ENCODE data around the gene UFSP1. TPM values are rescaled to one million over a fixed set of nuclear protein-coding genes. Genes with fewer than 3 reads are reported as not detected.

UFSP1 gene
- total and polyA plus RNA-seq, 2 donors from 2014 or later: 3.4 to 3.8 TPM

DNA sequence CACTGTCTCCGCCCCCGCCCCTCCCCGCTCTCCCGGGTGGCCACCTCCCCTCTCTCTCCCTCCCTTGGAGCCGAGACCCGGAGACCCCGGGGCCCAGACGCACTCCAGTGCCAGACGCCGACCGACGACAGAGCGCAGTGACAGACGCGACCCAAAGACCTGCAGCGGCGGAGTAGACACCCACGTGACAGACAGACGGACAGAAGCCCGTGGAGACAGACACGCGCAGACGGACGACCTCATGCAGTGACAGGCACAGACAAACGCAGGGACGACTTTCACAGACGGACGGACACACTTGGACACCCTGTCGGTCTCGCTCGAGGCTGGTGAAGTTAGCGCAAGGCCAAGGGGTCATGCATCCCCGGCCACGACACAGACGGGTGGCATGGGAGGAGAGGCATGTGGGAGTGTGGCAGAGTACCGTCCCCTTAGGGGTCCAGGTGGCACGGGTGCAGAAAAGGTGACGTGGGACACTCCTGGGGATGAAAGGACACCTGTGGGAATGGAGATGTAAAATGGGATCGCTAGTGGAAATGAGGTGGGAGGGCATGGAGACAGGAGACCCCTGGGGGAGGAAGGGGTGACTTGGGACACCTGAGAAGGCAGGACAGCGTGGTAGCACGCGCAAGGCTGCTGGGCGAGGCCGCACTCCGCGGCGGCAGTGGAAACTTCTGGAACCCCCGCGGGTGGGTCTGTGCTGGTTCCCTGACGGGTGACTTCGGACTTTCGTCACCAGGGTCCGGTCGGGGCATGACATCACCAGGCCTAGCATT is 6.6 kb upstream of the UFSP1 start:
- Histone ChIP-seq H3K36me3 (ENCODE audit: control insufficient read depth in 2 of 3, insufficient read depth in 3 of 3, low read length in 3 of 3) (no peaks in the 10 kb centered on the region), H3K9ac (ENCODE audit: low read length in 3 of 3) (peak overlapping the region in 1 of 3 donors; percentile 40), H3K27ac (ENCODE audit: low read depth in 2 of 2, low read length in 2 of 2) (peak overlapping the region in 1 of 2 donors; percentile 11), H3K9me3 (ENCODE audit: control insufficient read depth in 2 of 3, insufficient read depth in 1 of 3, low read length in 3 of 3) (no peaks in the 10 kb centered on the region), H3K4me3 (ENCODE audit: low read length in 3 of 3) (peak overlapping the region in 2 of 3 donors; percentile 37 to 47), H3K27me3 (ENCODE audit: control insufficient read depth, insufficient read depth, low read length) (peaks cover 5% of the 10 kb centered on the region), H3K4me1 (ENCODE audit: control insufficient read depth in 2 of 3, insufficient read depth in 2 of 3, low read depth in 1 of 3, low read length in 3 of 3) (peaks cover 0 to 6% (median 0%) of the 10 kb centered on the region in 3 donors)
- DNase-seq: peak; percentile 66 to 88 (median 75)
- TF ChIP-seq, protein P1, sequence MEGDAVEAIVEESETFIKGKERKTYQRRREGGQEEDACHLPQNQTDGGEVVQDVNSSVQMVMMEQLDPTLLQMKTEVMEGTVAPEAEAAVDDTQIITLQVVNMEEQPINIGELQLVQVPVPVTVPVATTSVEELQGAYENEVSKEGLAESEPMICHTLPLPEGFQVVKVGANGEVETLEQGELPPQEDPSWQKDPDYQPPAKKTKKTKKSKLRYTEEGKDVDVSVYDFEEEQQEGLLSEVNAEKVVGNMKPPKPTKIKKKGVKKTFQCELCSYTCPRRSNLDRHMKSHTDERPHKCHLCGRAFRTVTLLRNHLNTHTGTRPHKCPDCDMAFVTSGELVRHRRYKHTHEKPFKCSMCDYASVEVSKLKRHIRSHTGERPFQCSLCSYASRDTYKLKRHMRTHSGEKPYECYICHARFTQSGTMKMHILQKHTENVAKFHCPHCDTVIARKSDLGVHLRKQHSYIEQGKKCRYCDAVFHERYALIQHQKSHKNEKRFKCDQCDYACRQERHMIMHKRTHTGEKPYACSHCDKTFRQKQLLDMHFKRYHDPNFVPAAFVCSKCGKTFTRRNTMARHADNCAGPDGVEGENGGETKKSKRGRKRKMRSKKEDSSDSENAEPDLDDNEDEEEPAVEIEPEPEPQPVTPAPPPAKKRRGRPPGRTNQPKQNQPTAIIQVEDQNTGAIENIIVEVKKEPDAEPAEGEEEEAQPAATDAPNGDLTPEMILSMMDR (IDR thresholded peaks at IDR 0.05; ENCODE audit: borderline replicate concordance, extremely low read depth, insufficient read depth): no peak
- no peak for FAIRE-seq
- intact Hi-C loops (cut with DNase I): loop anchor here (5.0 kb wide), 1 partner anchor 156 kb away; no protein-coding TSS in a partner anchor

DNA sequence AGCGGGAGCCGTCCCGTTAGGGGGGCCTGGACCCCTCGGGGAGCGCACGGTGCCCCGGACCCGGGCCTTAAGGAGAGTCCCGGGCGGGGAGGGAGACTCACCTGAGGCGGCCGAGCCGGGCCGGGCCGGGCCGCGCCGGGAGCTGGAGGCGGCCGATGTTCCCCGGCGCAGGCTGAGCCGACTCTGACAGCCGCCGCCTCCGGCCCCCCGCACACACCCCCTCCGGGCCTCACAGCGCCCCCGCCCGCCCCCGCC is 6.1 kb upstream of the UFSP1 start, which contains the start of gene ACHE:
Gene ACHE, minus strand, starts transcription at position 188 of the 255 bp plus-strand sequence. CDS start 1,656 bp downstream, outside the sequence.
- peak within 1 kb of the TSS in 2 of 3 donors; percentile 37 to 47 for H3K4me3 ChIP-seq (ENCODE audit: low read length in 3 of 3)
- H3K27ac ChIP-seq (ENCODE audit: low read depth in 2 of 2, low read length in 2 of 2): peak within 1 kb of the TSS in 1 of 2 donors; percentile 11
- FAIRE-seq (no peak), DNase-seq (no peak)
- H3K9me3 ChIP-seq (ENCODE audit: control insufficient read depth in 2 of 3, insufficient read depth in 1 of 3, low read length in 3 of 3): no peaks in the 10 kb centered on the region
- intact Hi-C loops (cut with DNase I): loop anchor here (5.0 kb wide), 1 partner anchor 157 kb away; no protein-coding TSS in a partner anchor
- no peaks in the 10 kb centered on the region for H3K36me3 ChIP-seq (ENCODE audit: control insufficient read depth in 2 of 3, insufficient read depth in 3 of 3, low read length in 3 of 3)
- peaks cover 0 to 6% (median 0%) of the 10 kb centered on the region in 3 donors for H3K4me1 ChIP-seq (ENCODE audit: control insufficient read depth in 2 of 3, insufficient read depth in 2 of 3, low read depth in 1 of 3, low read length in 3 of 3)
- peaks cover 5% of the 10 kb centered on the region for H3K27me3 ChIP-seq (ENCODE audit: control insufficient read depth, insufficient read depth, low read length)
- TF ChIP-seq, protein P1 (IDR thresholded peaks at IDR 0.05; ENCODE audit: borderline replicate concordance, extremely low read depth, insufficient read depth): no peak
- peak within 1 kb of the TSS in 1 of 3 donors; percentile 40 for H3K9ac ChIP-seq (ENCODE audit: low read length in 3 of 3)

DNA sequence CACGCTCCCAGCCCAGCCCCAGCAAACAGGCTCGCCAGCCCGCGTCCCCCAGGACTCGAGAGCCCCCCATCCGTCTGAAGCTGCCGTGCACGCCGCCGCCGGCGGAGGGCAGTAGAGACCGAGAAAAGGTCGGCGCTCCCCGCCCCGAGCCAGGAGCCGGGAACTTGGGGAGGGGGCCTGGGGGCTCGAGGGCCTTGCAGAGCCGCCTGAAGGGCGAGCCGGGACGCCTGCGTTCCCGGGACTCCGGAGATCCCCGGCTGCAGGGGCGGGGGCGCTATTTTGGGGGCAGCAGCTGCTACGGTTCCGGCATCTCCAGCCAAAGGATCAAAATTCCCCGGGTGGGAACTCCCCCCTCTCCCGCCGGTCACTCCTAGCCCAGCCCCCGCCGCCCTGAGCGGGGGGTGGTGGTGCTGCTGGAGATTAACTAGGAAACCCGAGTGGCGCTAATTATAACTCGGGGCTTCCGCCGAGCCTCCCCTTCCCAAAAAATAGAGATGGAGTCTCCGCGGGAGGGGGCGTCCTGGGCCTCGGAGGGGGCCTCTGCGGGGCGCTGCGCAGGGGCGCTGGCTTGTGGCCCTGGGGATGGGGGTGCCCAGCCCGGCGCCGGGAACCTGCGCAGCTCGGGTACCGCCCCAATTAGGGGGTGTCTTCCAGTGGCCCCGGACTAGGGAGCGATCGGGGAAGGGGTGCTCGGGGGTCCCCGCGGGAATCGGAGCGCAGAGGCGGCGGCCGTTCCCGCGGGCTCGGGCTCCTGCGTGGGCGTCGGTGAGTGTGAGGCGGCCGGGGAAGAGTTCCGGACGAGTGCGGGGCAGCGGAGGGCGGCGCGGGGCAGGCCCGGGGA is 5.6 kb upstream of the UFSP1 start:
- H3K27me3 ChIP-seq (ENCODE audit: control insufficient read depth, insufficient read depth, low read length): peaks cover 5% of the 10 kb centered on the region
- H3K9ac ChIP-seq (ENCODE audit: low read length in 3 of 3): no peak overlapping the region
- no peaks in the 10 kb centered on the region for H3K36me3 ChIP-seq (ENCODE audit: control insufficient read depth in 2 of 3, insufficient read depth in 3 of 3, low read length in 3 of 3)
- intact Hi-C loops (cut with DNase I): loop anchor here (5.0 kb wide), 1 partner anchor 157 kb away; no protein-coding TSS in a partner anchor
- TF ChIP-seq, protein P1 (IDR thresholded peaks at IDR 0.05; ENCODE audit: borderline replicate concordance, extremely low read depth, insufficient read depth): peak; percentile 81
- no peaks in the 10 kb centered on the region for H3K9me3 ChIP-seq (ENCODE audit: control insufficient read depth in 2 of 3, insufficient read depth in 1 of 3, low read length in 3 of 3)
- peak overlapping the region in 1 of 3 donors; percentile 35 for H3K4me3 ChIP-seq (ENCODE audit: low read length in 3 of 3)
- DNase-seq (peak; percentile 80 to 89 (median 86)), FAIRE-seq (no peak)
- peaks cover 0 to 8% (median 0%) of the 10 kb centered on the region in 3 donors for H3K4me1 ChIP-seq (ENCODE audit: control insufficient read depth in 2 of 3, insufficient read depth in 2 of 3, low read depth in 1 of 3, low read length in 3 of 3)
- H3K27ac ChIP-seq (ENCODE audit: low read depth in 2 of 2, low read length in 2 of 2): no peak overlapping the region

All from kidney (tissue), 14 donors.